GM13977 (cell line): ENCODE results near the gene CBLC.
"Not testable (repeated sequence)": the region's sequence is repeated elsewhere in the genome, so short reads cannot be mapped to it uniquely, and the experiment has no call there.

ENCODE experiments used
- DNase-seq: peaks from one replicate; pipeline ENCODE4 v3.0.0; 2012; ENCODE audit warnings: low spot score
- CTCF ChIP-seq: IDR thresholded peaks from 2 replicates; pipeline ENCODE4 v1.5.1; 2012; ENCODE audit warnings: mild to moderate bottlenecking, control low read depth; ENCODE audit not compliant: insufficient read depth; ENCODE audit errors: extremely low read depth, missing control alignments
- in situ Hi-C: fragments of 300-500 bp; cut with MboI; formaldehyde crosslinking; loops from one replicate; pipeline ENCODE4 v1.12.0; 2022; ENCODE audit warnings: low sequenced_read_pairs, low pct_unique_long_range_greater_than_20kb, mixed read lengths, inconsistent platforms; ENCODE audit not compliant: unreplicated experiment

The CBLC gene

GRCh38 chr19:44822670-44823372, 45.1 kb downstream of the CBLC start:
- in situ Hi-C loops = no loop called here

DNA sequence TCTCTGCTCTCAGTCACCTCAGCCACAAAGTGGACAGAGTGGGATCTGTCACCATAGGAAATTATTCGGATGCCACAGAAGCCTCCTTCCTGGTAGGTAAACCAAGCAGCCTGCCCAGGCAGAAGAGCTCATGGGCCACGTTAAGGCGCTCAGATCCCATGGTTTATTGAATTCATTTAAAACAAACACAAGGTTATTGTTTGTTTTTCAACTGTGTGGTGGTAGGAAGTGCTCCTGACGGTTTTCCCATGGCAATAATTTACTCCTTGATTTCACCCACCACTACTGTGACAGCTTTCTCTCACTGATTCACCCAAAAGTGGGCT, 45.6 kb downstream of the CBLC start:
- no peak for TF ChIP-seq CTCF
- DNase-seq = no peak

More at GRCh38 chr19:44822670-44823372, 45.1 kb downstream of the CBLC start:
- no peak for DNase-seq
- TF ChIP-seq CTCF = no peak

GRCh38 chr19:44824761-44825160, 47.1 kb downstream of the CBLC start:
- in situ Hi-C loops = no loop called here
- no peak for DNase-seq
- no peak for TF ChIP-seq CTCF

More for the DNA sequence above, 45.6 kb downstream of the CBLC start:
- in situ Hi-C loops = no loop called here

- in situ Hi-C loops = not testable (repeated sequence)
Measured at GRCh38 chr19:44832875-44833274, 55.2 kb downstream of the CBLC start.

DNA sequence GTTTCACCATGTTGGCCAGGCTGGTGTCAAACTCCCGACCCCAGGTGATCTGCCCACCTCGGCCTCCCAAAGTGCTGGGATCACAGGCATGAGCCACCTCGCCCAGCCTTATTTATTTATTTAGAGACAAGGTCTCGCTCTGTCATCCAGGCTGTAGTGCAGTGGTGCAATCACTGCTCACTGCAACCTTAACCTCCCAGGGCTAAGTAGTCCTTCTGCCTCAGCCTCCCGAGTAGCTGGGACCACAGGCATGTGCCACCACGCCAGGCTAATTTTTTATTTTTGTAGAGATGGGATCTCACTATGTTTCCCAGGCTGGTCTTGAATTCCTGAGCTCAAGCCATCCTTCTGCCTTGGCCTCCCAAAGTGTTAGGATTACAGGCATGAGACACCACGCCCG, 56.7 kb downstream of the CBLC start:
- DNase-seq, in situ Hi-C loops: not testable (repeated sequence)

More at GRCh38 chr19:44832875-44833274, 55.2 kb downstream of the CBLC start:
- not testable (repeated sequence) for DNase-seq

- in situ Hi-C loops = no loop called here
- no peak for TF ChIP-seq CTCF
- DNase-seq = no peak
Measured at GRCh38 chr19:44839276-44839675, 61.6 kb downstream of the CBLC start.

DNA sequence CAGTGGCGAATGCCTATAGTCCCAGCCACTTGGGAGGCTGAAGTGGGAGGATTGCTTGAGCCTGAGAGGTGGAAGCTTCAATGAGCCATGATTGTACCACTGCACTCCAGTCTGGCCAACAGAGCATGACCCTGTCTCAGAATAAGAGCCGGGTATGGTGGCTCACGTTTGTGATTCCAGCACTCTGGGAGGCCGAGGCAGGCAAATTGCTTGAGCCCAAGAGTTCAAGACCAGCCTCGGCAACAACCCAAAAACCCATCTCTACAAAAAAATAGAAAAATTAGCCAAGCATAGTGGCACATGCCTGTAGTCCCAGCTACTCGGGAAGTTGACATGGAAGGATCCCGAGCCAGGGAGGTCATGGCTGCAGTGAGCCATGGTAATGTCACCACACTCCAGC, 63.1 kb downstream of the CBLC start:
- in situ Hi-C loops = no loop called here
- no peak for DNase-seq
- no peak for TF ChIP-seq CTCF

- no peak for DNase-seq
- TF ChIP-seq CTCF = no peak
- in situ Hi-C loops = no loop called here
Measured at GRCh38 chr19:44841231-44841630, 63.5 kb downstream of the CBLC start.
